Astrocyte of the spinal cord (primary cell): ENCODE measurements around the gene PTGS1.

Experiments used
- DNase-seq: peaks from one replicate; pipeline ENCODE4 v3.0.0; 2011; ENCODE audit warnings: low read depth, low spot score
- H3K4me3 ChIP-seq: 2 replicates; pipeline ENCODE4 v1.5.1; 2011; ENCODE audit warnings: low read depth, mild to moderate bottlenecking, low read length, moderate library complexity
- in situ Hi-C: cut with HindIII; loops from 2 replicates; pipeline ENCODE4 v1.10.0; 2017; ENCODE audit warnings: low sequenced_read_pairs
- TF ChIP-seq, protein P1 (sequence below): IDR thresholded peaks from 2 replicates; pipeline ENCODE4 v1.5.1; 2012; ENCODE audit warnings: low read depth, mild to moderate bottlenecking, low read length, inconsistent platforms

Gene PTGS1

DNA sequence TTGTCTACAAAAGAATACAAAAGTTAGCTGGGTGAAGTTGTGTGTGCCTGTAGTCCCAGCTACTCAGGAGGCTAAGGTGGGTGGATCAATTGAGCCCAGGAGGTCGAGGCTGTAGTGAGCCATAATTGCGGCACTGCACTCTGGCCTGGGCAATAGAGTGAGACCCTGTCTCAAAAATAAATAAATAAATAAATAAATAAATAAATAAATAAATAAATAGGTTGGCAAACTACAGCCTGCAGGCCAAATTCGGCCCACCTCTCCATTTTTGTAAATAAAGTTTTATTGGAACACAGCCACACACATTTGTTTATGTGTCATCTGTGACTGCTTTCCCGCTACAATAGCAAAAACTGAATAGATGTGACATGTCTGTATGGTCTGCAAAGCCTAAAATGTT is 9.5 kb downstream of the PTGS1 start:
- TF ChIP-seq, protein P1, sequence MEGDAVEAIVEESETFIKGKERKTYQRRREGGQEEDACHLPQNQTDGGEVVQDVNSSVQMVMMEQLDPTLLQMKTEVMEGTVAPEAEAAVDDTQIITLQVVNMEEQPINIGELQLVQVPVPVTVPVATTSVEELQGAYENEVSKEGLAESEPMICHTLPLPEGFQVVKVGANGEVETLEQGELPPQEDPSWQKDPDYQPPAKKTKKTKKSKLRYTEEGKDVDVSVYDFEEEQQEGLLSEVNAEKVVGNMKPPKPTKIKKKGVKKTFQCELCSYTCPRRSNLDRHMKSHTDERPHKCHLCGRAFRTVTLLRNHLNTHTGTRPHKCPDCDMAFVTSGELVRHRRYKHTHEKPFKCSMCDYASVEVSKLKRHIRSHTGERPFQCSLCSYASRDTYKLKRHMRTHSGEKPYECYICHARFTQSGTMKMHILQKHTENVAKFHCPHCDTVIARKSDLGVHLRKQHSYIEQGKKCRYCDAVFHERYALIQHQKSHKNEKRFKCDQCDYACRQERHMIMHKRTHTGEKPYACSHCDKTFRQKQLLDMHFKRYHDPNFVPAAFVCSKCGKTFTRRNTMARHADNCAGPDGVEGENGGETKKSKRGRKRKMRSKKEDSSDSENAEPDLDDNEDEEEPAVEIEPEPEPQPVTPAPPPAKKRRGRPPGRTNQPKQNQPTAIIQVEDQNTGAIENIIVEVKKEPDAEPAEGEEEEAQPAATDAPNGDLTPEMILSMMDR = no peak
- H3K4me3 ChIP-seq = no peak overlapping the region
- DNase-seq = no peak
- in situ Hi-C loops = no loop called here

DNA sequence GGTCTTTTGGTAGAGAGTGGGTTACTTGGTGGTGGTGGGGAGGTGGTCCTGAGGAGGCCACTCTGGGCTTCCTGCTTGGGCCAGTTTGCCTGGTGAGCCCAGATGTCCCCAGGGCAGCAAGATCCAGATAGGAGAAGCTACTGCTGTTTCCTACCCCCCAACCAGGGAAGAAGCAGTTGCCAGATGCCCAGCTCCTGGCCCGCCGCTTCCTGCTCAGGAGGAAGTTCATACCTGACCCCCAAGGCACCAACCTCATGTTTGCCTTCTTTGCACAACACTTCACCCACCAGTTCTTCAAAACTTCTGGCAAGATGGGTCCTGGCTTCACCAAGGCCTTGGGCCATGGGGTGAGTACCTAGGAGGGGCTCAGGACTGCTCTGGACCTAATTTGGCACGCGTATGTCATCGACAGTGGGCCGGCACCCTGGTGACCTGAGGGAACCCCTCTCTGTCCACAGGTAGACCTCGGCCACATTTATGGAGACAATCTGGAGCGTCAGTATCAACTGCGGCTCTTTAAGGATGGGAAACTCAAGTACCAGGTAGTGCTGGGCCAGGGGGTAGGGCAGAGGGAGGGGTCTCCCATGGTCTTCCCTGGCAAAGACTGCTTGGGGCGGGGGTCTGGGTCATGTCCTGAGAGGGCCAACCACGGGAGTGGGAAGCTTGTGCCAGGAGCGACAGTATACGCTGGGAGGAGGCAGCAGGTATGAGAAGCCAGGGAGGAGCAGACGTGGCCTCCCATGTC is 10.6 kb downstream of the PTGS1 start:
- no peak for DNase-seq
- in situ Hi-C loops = no loop called here
- H3K4me3 ChIP-seq = no peak overlapping the region
- TF ChIP-seq, protein P1 = no peak

DNA sequence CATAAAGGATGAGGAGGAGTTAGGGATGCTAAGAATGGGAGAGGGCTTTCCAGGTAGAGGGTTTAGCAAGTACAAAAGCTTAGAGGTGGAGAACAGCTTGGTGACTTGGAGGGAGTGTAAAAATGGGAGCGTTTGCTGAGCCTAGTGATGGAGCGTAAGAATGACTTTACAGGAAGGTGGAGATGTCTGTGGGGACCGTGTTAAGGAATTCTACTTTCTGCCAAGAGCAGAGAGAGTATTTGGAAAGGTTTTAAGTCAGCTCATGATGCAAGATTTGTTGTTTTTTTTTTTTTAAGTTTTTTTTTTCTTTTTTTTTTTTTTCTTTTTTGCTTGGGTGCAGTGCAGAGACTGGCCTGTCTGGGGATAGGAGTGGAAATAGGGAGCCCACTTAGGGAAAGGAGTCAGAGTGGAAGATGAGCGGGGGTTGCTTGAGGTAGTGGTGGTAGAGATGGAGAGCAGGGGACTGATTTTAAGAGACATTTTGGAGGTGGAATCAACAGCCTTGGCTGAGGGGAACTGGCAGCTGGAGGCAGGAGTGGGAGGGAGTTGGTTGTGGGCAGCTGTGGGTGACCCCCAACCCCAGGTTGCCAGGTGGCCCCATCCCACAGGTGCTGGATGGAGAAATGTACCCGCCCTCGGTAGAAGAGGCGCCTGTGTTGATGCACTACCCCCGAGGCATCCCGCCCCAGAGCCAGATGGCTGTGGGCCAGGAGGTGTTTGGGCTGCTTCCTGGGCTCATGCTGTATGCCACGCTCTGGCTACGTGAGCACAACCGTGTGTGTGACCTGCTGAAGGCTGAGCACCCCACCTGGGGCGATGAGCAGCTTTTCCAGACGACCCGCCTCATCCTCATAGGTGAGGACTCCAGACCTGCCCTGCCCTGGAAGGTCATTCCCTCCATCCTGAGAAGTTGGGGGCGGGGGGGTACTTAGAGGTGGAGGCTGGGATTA is 12.4 kb downstream of the PTGS1 start:
- no peak overlapping the region for H3K4me3 ChIP-seq
- no peak for DNase-seq

DNA sequence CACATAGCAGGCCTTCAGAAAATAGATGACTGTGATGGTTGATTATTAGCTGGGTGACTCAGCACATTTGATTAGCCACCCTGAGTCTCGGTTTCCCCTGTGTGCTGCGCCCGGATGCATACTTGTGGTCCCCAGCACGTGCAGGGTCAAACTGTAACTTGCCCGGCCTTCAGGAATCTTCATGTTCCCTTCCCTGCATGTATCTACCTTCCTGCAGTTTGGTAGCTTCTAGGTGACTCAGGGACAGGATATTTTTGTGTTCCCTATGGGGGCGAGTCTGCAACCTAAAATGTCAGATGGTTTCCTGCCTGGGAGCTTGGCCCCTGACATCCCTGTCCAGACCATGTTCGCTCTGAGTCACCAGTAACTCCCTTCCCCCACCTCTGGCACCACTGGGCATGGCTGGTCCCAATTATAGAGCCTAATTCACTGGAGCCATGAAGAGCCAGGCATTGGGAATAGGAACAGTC is 13.2 kb downstream of the PTGS1 start:
- TF ChIP-seq, protein P1 = no peak
- no peak for DNase-seq
- no peak overlapping the region for H3K4me3 ChIP-seq
- in situ Hi-C loops = no loop called here

More for the DNA sequence above, 12.4 kb downstream of the PTGS1 start:
- in situ Hi-C loops = no loop called here
- TF ChIP-seq, protein P1 = no peak

DNA sequence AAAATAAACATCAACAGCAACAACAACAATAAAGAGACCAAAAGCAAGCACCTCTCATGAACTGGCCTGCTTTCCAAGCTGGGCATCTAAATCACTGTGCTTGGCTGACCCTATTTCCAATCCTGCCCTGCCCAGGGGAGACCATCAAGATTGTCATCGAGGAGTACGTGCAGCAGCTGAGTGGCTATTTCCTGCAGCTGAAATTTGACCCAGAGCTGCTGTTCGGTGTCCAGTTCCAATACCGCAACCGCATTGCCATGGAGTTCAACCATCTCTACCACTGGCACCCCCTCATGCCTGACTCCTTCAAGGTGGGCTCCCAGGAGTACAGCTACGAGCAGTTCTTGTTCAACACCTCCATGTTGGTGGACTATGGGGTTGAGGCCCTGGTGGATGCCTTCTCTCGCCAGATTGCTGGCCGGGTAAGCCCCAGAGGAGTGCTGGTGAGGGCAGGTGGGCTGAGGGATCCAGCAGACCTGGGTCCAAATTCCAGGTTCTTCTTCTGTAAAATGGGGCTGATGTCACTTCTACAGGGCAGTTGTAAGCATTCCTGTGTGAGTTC is 15.6 kb downstream of the PTGS1 start:
- DNase-seq = no peak
- in situ Hi-C loops = no loop called here

DNA sequence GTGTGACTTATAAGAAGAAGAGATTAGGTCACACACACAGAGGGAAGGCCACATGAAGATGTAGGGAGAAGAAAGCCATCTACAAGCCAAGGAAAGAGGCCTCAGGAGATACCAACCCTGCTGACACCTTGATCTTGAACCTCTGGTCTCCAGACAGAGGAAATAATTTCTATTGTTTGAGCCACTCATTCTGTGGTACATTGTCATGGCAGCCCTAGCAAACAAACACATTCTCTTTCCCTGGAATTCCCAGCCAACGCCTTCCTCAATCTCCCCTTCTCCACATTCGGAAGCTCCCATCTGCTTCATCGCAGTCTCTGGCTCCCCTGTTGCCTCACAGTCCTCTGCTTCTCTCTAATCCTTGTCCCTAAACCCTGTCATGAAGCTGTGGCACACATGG is 16.7 kb downstream of the PTGS1 start:
- DNase-seq = no peak
- TF ChIP-seq, protein P1 = no peak
- no peak overlapping the region for H3K4me3 ChIP-seq
- in situ Hi-C loops = no loop called here

More for the DNA sequence above, 15.6 kb downstream of the PTGS1 start:
- no peak overlapping the region for H3K4me3 ChIP-seq
- TF ChIP-seq, protein P1 = no peak
